ENCODE results near the gene BIVM.
A peak's percentile ranks its signal among the peaks of the same experiment; 100 is the strongest.

Gene BIVM

DNA sequence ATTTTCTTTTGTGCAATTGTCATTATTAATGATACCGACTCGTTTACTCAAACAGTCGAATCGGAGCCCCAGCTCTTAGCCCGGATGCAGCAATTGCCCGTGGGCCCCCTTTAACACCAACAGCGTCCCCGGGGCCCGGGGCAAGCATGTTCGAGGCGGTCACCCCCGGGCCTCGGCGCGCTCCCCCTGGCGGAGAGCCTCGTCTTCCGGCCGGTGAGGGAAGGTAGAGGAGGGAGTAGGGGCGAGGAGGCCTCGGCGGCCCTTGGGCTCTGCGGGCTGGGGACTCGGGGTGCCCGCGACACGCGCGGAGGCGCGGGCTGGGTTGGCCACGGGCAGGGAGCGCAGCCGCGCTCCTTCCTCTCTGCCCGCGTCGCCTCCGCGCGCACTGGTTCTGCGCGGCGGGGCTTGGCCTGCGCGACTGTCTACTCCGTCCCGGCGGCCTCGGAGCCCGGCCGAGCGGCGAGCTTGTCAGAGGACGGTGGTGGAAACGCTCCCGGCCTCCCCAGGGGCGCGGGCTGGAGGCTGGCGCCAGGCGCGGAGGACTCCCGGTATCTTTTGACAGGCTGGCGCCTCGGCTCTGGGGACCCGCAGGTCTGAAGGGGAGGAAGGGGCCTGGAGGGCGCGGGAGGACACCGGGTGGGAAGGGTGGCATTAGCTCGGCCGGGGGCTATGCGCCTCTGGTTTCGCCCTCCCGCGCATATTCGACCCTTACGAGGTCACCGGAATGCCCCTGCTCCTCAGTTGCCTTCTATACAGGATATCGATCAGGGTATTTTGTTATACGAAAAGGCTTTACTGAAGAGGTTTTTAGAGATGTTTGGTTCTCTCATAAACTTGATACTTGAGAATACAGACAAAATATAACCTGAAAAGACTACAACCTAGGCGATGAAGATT, 1.5 kb downstream of the BIVM start:
- H3K36me3 ChIP-seq (ENCODE audit: control insufficient read depth, insufficient read depth, low read length), result no peaks in the 10 kb centered on the region
- peaks cover 3% of the 10 kb centered on the region for H3K4me1 ChIP-seq (ENCODE audit: control insufficient read depth, insufficient read depth, low read length)
- no peak overlapping the region for H3K9ac ChIP-seq (ENCODE audit: low read length)
- H3K4me3 ChIP-seq (ENCODE audit: low read length), result peak overlapping the region; percentile 92
- H3K27me3 ChIP-seq (ENCODE audit: control insufficient read depth, insufficient read depth, low read length), result no peaks in the 10 kb centered on the region
- peak overlapping the region; percentile 67 for H3K27ac ChIP-seq (ENCODE audit: low read depth, low read length)

DNA sequence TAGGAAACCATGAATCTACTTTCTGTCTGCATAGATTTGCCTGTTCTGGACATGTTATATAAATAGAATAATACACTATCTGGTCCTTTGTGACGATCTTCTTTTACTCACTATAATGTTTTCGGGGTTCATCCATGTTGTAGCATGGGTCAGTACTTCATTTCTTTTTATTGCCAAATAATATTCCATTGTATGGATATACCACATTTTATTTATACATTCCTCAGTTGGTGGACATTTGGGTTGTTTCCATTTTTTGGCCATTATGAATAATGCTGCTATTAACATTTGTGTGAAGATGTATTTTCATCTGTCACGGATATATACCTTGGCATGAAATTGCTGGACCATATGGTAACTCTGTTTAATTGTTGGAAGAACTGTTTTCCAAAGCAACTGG, 6.8 kb downstream of the BIVM start:
- Histone ChIP-seq H3K4me3 (ENCODE audit: low read length) (no peak overlapping the region), H3K9ac (ENCODE audit: low read length) (no peak overlapping the region), H3K27me3 (ENCODE audit: control insufficient read depth, insufficient read depth, low read length) (no peaks in the 10 kb centered on the region), H3K27ac (ENCODE audit: low read depth, low read length) (no peak overlapping the region), H3K36me3 (ENCODE audit: control insufficient read depth, insufficient read depth, low read length) (no peaks in the 10 kb centered on the region), H3K4me1 (ENCODE audit: control insufficient read depth, insufficient read depth, low read length) (no peaks in the 10 kb centered on the region)

DNA sequence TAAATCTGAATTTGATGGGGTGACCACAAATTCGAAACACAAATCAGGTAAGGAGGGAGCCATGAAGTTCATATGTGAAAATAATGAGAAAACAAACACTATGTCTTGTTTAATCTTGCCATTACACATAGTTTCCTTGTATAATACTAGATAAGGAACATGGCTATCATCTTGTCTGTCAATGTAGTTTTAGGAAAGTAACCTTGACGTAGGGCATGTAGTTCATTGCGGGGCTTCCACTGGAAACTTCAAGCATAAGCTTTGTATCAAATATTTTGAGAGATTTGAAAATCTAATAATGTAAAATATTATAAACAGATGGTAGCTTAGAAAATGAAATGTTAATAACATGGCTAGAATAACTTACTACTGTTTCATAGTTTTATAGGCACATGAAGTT, 8.8 kb downstream of the BIVM start:
- Histone ChIP-seq H3K27me3 (ENCODE audit: control insufficient read depth, insufficient read depth, low read length) (no peaks in the 10 kb centered on the region), H3K4me1 (ENCODE audit: control insufficient read depth, insufficient read depth, low read length) (no peaks in the 10 kb centered on the region), H3K4me3 (ENCODE audit: low read length) (no peak overlapping the region), H3K36me3 (ENCODE audit: control insufficient read depth, insufficient read depth, low read length) (no peaks in the 10 kb centered on the region), H3K27ac (ENCODE audit: low read depth, low read length) (no peak overlapping the region), H3K9ac (ENCODE audit: low read length) (no peak overlapping the region)

DNA sequence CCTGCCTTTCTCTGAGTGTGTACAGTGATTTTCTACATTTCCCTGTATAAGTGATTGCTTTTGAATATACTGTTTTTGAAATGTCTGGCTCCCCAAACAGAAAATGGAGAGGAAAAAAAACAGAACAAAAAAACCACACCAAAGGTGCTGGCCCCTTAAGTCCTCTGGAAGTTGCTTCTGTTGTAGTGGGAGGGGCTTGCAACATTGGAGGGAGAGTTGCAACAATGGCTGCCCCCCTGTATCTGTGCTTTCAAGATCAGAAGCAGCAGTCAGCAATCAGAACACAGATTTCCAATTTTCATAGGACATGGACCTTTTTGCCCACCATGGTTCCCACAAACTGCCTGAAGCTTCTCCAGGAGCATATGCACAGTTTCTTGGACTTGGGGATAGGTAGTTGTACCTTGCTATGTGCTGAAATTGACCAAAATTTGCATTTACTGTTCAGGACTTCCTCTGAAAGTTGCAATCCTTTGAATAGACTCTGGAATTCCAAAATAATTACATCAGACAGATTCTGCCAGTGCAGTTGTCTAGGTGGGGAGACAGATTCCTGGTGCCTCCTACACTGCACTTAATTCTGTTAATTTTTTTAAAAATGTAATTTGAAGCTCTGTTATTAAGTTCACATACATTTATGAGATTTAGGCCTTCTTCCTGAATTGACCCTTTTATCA, 13.8 kb downstream of the BIVM start:
- Histone ChIP-seq H3K4me3 (ENCODE audit: low read length) (no peak overlapping the region), H3K27me3 (ENCODE audit: control insufficient read depth, insufficient read depth, low read length) (no peaks in the 10 kb centered on the region), H3K36me3 (ENCODE audit: control insufficient read depth, insufficient read depth, low read length) (no peaks in the 10 kb centered on the region), H3K9ac (ENCODE audit: low read length) (no peak overlapping the region), H3K4me1 (ENCODE audit: control insufficient read depth, insufficient read depth, low read length) (no peaks in the 10 kb centered on the region), H3K27ac (ENCODE audit: low read depth, low read length) (no peak overlapping the region)

DNA sequence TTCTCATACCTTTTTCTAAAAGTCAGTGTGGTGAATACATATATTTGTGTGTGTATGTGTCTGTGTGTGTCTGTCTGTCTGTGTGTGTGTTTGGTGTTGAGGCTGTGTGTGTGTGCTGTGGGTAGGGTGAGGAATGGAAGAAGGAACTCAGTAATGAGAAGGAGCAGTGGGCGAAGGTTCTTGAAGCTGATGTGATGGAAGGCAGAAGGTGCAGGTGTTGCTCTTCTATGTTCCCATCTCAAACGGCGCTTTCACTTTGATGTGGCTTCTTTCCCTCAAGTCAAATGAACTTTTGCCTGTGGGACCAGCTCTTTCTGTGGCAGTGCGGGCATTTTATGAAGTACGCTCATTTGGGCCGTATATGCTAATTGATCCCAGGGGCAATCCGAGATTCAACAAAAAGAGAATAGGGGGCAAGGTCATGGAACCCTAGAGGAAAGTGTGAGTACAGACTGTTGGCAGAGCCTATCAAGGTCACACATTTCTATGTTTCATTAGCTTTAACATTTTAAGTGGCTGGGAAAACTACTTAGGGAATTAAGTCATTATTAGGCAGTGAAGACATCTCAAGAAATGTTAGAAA, 15.2 kb downstream of the BIVM start:
- no peaks in the 10 kb centered on the region for H3K4me1 ChIP-seq (ENCODE audit: control insufficient read depth, insufficient read depth, low read length)
- no peak overlapping the region for H3K4me3 ChIP-seq (ENCODE audit: low read length)
- no peak overlapping the region for H3K27ac ChIP-seq (ENCODE audit: low read depth, low read length)
- no peak overlapping the region for H3K9ac ChIP-seq (ENCODE audit: low read length)
- H3K27me3 ChIP-seq (ENCODE audit: control insufficient read depth, insufficient read depth, low read length), result no peaks in the 10 kb centered on the region
- H3K36me3 ChIP-seq (ENCODE audit: control insufficient read depth, insufficient read depth, low read length), result no peaks in the 10 kb centered on the region

DNA sequence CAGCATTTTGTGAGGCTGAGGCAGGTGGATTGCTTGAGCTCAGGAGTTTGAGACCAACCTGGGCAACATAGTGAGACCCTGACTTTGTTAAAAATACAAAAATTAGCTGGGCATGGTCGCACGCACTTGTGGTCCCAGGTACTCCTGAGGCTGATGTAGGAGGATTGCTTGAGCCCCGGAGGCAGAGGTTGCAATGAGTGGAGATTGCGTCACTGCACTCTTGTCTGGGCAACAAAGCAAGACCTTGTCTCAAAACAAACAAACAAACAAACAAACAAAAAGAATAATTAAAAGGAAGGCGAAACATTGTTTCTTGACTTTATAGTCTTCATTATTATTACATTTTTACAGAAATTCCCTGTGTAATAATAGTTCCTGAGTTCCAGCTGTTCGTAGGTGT, 15.9 kb downstream of the BIVM start:
- H3K27me3 ChIP-seq (ENCODE audit: control insufficient read depth, insufficient read depth, low read length), result no peaks in the 10 kb centered on the region
- no peaks in the 10 kb centered on the region for H3K4me1 ChIP-seq (ENCODE audit: control insufficient read depth, insufficient read depth, low read length)
- no peak overlapping the region for H3K27ac ChIP-seq (ENCODE audit: low read depth, low read length)
- no peaks in the 10 kb centered on the region for H3K36me3 ChIP-seq (ENCODE audit: control insufficient read depth, insufficient read depth, low read length)
- no peak overlapping the region for H3K4me3 ChIP-seq (ENCODE audit: low read length)
- H3K9ac ChIP-seq (ENCODE audit: low read length), result no peak overlapping the region

DNA sequence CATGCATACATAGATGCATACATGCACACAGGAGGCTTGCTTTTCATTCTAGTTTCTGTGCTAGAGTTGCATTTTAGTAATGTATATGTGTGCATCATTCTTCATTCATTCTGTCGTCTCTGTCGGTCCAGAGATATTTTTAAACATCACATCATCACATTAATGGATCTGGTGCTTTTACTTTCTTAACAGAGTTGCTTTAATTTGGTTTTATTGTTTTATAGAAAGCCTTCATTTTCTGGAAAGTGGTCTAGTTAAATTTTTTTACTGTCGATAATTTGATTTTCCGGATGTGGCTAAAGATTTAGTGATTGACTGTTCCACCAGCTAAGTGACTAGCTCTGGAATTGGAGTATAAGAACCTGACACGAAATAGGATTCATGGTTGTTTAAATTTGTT, 16.9 kb downstream of the BIVM start:
- Histone ChIP-seq H3K27me3 (ENCODE audit: control insufficient read depth, insufficient read depth, low read length) (no peaks in the 10 kb centered on the region), H3K4me3 (ENCODE audit: low read length) (no peak overlapping the region), H3K27ac (ENCODE audit: low read depth, low read length) (no peak overlapping the region), H3K4me1 (ENCODE audit: control insufficient read depth, insufficient read depth, low read length) (no peaks in the 10 kb centered on the region), H3K36me3 (ENCODE audit: control insufficient read depth, insufficient read depth, low read length) (no peaks in the 10 kb centered on the region), H3K9ac (ENCODE audit: low read length) (no peak overlapping the region)

DNA sequence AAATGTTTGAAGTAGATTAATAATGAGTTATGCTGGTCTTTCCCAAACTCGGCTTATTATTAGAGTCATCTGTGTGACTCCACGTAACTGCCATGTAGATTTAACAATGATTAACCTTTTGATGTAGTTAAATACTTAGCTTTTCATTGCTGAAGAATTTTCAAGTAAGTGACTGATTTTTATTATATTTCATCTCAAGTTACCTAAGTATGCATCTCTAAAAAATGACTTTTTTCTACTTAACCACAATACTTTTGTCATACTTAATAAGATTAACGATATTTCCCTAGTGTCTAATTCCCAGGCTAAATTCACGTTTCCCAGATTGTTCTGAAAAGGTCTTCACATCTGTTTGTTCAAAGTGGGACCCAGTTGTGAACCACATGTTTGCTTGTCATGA, 17.8 kb downstream of the BIVM start:
- Histone ChIP-seq H3K36me3 (ENCODE audit: control insufficient read depth, insufficient read depth, low read length) (no peaks in the 10 kb centered on the region), H3K9ac (ENCODE audit: low read length) (no peak overlapping the region), H3K4me3 (ENCODE audit: low read length) (no peak overlapping the region), H3K4me1 (ENCODE audit: control insufficient read depth, insufficient read depth, low read length) (no peaks in the 10 kb centered on the region), H3K27me3 (ENCODE audit: control insufficient read depth, insufficient read depth, low read length) (no peaks in the 10 kb centered on the region), H3K27ac (ENCODE audit: low read depth, low read length) (no peak overlapping the region)

DNA sequence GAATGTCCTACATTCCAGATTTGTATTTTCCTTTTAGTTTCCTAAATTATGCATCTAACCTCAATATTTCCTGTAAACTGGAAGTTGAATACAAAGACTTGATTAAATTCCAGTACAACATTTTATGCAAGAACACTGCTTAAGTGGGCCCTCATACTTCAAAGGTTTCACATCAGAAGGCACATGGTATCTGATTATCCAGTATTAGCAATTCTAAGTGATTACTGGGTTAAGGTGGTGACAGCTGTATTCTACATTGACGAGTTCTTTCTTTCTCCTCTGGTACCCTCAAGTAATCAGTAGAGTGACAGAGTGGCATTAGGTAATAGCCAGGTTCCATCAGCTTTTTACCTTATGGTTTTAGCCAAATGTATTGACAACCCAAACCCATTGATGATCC, 18.3 kb downstream of the BIVM start:
- Histone ChIP-seq H3K4me3 (ENCODE audit: low read length) (no peak overlapping the region), H3K27ac (ENCODE audit: low read depth, low read length) (no peak overlapping the region), H3K4me1 (ENCODE audit: control insufficient read depth, insufficient read depth, low read length) (no peaks in the 10 kb centered on the region), H3K36me3 (ENCODE audit: control insufficient read depth, insufficient read depth, low read length) (no peaks in the 10 kb centered on the region), H3K27me3 (ENCODE audit: control insufficient read depth, insufficient read depth, low read length) (no peaks in the 10 kb centered on the region), H3K9ac (ENCODE audit: low read length) (no peak overlapping the region)

DNA sequence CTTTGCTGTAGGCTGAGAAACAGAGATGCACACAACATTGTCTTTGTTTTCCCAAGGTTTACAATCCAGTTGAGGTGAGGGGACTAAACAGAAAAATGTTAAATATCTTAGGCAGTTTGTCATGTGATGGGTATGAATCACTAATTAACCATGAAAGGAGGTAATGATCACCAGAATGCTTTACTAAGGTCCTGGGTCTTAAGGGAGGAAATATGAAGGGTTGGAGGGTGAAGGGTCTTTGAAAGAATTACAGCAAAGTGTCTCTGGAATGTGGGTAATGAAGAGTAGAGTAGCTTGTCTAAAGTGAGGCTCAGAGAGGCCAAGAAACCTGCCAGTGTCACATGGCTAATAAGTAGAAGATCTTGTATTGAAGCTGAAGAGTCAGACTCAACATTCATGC, 19.0 kb downstream of the BIVM start:
- no peak overlapping the region for H3K9ac ChIP-seq (ENCODE audit: low read length)
- peaks cover 3% of the 10 kb centered on the region for H3K36me3 ChIP-seq (ENCODE audit: control insufficient read depth, insufficient read depth, low read length)
- H3K27me3 ChIP-seq (ENCODE audit: control insufficient read depth, insufficient read depth, low read length), result no peaks in the 10 kb centered on the region
- no peaks in the 10 kb centered on the region for H3K4me1 ChIP-seq (ENCODE audit: control insufficient read depth, insufficient read depth, low read length)
- no peak overlapping the region for H3K27ac ChIP-seq (ENCODE audit: low read depth, low read length)
- no peak overlapping the region for H3K4me3 ChIP-seq (ENCODE audit: low read length)

DNA sequence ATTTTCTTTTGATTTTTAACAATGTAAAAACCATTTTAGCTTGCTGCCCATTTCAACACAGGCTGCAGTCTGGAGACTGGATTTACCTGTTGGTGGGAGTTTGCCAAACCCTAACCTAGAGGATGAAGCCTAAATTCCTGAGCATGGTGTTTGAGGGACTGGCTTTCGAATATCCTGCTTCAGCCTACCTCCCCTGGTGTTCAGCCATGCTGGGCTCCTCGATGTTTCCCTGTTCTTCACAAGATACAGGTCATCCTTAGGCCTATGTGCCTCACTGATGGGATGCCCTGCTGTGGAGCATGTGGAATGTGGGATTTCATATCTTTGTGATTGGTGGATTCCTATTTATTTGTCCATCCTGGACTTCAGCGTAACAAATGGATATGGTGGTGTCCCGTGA, 26.5 kb downstream of the BIVM start:
- Histone ChIP-seq H3K27ac (ENCODE audit: low read depth, low read length) (no peak overlapping the region), H3K9ac (ENCODE audit: low read length) (no peak overlapping the region), H3K4me3 (ENCODE audit: low read length) (no peak overlapping the region), H3K27me3 (ENCODE audit: control insufficient read depth, insufficient read depth, low read length) (no peaks in the 10 kb centered on the region), H3K4me1 (ENCODE audit: control insufficient read depth, insufficient read depth, low read length) (no peaks in the 10 kb centered on the region), H3K36me3 (ENCODE audit: control insufficient read depth, insufficient read depth, low read length) (peaks cover 8% of the 10 kb centered on the region)

DNA sequence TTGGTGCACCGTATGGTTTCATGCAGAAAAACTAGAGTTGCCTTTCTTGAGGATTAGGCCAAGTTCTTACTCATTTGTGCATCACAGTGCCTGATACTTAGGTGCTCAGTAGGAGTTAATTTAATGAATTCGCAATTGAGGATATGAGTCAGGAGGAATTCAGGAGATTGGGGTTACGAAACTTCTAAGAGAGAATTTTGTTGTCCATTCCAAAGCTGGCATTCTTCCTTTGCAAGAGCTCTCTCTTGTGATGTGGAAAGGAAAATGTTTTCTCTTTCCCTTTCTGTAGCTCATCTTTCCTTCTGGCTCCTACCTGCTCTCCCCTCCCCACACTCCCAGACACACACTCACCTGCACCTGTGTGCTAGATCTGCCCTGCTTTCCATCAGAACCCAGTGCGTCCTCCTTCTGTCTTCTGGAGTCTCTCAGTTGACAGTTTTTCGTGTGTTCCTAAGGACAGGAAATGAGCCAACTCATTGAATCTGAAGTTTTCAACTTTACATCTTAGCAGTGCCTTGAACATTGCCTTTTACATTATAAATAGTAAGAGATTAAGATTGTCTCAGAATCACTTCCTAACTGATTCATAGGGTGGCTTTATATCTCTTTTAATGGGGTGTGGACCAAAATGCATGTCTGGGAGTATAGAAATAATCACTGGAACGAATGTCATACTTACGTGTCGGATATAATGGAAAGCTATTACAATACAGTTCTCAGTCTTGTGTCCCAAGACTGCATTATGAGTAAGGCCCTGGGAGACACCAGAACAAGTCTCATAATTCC, 27.2 kb downstream of the BIVM start:
- Histone ChIP-seq H3K4me3 (ENCODE audit: low read length) (no peak overlapping the region), H3K9ac (ENCODE audit: low read length) (no peak overlapping the region), H3K36me3 (ENCODE audit: control insufficient read depth, insufficient read depth, low read length) (peaks cover 8% of the 10 kb centered on the region), H3K4me1 (ENCODE audit: control insufficient read depth, insufficient read depth, low read length) (no peaks in the 10 kb centered on the region), H3K27ac (ENCODE audit: low read depth, low read length) (no peak overlapping the region), H3K27me3 (ENCODE audit: control insufficient read depth, insufficient read depth, low read length) (no peaks in the 10 kb centered on the region)
